Epithelial cell of proximal tubule (primary cell): Measurements from ENCODE around the gene RASGRF1. TPM values are rescaled to one million over a fixed set of nuclear protein-coding genes. Genes with fewer than 3 reads are reported as not detected.

Experiments used
- DNase-seq: peaks from one replicate; pipeline ENCODE4 v3.0.0-alpha.2; 2011; ENCODE audit warnings: low read depth
- H3K4me3 ChIP-seq: 2 replicates; pipeline ENCODE4 v1.5.1; 2011; ENCODE audit warnings: low read depth, mild to moderate bottlenecking, low read length
- total RNA-seq: library from RNA; depleted of rRNA; stranded (reverse); fragments of >200 nt; gene quantifications from 2 replicates; pipeline ENCODE4 v1.2.3, GENCODE V29; 2015
- TF ChIP-seq, protein P1 (sequence below): conservative IDR thresholded peaks from 2 replicates; pipeline ENCODE4 v1.5.1; 2012; ENCODE audit warnings: low read depth, mild to moderate bottlenecking, low read length

The RASGRF1 gene
- total RNA-seq, 1 donor from 2014 or later, result 5.9 TPM

DNA sequence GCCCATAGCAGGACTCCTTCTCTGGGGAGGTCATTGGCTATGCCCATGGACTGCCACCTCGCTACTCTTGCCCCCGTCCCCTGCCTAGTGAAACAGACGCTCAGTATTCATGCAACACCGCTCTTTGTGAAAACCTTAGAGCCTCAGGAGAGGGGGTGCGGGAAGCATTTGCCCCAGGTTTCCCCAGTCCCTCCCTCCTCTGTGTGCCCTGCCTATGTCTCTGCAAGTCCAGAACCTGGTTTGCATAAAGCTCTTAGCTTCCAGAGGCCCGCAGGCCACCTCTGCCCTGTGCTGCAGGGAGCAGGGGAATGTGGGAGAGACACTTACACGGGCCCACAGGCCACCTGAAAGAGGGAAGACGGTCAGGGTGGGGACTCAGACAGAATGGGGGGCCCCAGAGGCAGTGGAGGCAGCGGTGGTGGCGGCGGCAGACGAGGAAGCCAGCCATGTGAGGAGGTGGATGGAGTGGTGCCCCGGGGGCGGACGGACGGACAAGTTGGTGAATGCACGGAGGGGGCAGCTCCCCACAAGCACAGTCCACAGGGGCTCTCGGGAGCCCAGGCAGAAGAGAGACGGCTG is 111.9 kb downstream of the RASGRF1 start:
- no peak for DNase-seq
- no peak overlapping the region for H3K4me3 ChIP-seq
- TF ChIP-seq, protein P1, sequence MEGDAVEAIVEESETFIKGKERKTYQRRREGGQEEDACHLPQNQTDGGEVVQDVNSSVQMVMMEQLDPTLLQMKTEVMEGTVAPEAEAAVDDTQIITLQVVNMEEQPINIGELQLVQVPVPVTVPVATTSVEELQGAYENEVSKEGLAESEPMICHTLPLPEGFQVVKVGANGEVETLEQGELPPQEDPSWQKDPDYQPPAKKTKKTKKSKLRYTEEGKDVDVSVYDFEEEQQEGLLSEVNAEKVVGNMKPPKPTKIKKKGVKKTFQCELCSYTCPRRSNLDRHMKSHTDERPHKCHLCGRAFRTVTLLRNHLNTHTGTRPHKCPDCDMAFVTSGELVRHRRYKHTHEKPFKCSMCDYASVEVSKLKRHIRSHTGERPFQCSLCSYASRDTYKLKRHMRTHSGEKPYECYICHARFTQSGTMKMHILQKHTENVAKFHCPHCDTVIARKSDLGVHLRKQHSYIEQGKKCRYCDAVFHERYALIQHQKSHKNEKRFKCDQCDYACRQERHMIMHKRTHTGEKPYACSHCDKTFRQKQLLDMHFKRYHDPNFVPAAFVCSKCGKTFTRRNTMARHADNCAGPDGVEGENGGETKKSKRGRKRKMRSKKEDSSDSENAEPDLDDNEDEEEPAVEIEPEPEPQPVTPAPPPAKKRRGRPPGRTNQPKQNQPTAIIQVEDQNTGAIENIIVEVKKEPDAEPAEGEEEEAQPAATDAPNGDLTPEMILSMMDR, result no peak

DNA sequence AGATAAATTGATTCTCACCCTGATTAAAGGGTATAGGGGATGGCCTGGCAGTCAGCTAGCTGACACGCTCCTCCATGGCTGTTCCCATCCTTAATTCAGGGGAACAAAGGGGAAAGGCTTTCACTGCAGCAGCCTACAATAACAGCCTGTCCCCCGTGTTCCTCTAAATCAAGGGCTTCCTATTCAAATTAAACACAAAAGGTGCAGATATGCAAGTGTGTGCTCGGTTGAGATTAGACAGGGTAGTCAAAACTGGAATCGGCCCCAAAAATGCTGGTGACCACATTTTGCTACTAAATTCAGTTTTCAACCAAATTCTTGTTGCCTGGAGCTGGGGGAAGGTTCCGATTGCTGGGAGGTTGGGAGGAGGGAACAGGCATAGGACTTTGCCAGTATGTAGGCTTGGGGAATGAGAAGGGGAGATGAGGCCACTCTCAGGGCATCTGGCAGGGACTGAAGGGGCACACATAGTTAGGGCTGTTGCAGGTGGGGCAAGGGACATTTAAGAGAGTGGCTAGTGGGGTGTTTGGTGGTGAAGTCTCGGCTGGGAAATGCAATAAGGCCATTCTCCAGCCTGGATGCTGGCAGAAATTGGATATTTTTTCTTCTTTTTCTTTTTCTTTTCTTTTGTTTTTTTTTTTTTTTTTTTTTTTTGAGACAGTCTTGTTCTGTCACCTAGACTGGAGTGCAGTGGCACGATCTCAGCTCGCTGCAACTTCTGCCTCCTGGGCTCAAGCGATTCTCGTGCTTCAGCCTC is 112.8 kb downstream of the RASGRF1 start:
- H3K4me3 ChIP-seq, result no peak overlapping the region
- DNase-seq, result no peak
- TF ChIP-seq, protein P1, result no peak

DNA sequence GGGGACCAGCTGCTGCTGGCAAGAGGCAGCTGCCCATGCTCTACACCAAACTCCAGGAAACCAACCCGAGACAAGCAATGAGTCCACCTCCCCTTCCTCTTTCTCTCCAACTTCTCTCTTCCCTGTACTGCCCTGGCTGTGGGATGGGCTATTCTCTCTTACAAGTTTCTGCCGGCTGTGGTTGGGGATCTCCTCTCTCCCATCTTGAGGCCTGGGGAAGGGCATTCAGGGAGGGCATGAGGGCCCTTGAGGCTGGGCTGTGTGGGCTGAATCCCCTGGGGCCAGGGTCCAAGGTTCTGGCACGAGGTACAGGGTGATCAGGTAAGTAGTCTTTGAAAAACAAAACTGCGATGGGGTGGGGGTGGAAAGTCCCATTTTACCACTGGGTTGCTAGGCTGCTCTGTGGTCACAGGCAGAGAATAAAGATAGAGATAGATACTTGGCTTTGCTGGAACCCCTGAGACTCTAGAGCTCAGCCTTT is 113.4 kb downstream of the RASGRF1 start:
- H3K4me3 ChIP-seq, result no peak overlapping the region
- TF ChIP-seq, protein P1, result no peak
- no peak for DNase-seq

DNA sequence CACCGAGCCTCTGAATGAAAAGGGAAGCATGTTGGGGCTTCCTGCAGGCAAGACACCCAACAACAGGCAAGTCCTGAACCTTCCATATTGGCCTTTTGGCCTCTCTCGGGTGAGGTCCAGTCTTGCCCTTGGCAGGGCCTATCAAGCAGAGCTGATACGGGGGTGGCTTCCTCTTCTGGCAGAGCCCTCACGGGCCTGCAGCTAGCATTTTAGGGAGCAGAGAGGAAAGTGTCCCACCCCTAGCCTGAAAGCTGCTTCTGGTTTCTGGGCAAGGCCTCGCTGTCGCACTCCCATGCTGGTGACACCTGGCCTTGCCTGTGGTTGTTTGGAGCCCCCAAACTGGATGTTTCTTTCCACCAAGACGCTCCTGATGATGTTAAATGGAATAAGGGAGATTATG is 113.9 kb downstream of the RASGRF1 start:
- no peak for DNase-seq
- TF ChIP-seq, protein P1, result no peak
- no peak overlapping the region for H3K4me3 ChIP-seq

DNA sequence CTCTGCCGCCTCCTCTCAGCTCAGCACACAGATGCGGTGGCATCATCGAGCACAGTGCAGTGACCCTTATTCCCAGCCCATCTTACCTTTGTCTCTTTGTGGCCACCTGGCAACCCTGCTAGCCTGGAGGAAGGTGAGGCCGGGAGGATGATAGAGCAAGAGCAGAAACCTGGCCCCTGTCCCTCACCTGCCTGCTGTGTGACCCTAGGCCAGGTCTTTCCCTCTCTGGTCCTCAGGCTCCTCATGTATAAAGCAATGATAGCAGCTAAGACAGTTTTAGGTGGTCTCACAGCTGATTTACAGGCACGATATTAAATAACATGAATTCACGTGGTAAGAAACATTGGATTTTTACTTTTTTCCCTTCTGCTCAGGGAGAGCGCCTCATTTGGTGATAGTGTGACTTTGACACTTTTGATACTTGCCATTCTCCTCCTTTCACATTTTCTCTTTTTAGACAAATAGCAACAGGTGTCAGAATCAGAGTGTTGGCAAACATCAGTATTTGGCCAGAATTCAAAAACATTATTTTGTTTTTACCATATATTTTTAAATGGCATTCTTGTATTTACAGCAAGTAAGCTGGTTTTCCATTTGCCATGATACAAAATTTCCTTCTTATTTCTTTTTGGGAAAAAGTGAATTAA is 116.2 kb downstream of the RASGRF1 start:
- no peak overlapping the region for H3K4me3 ChIP-seq
- no peak for DNase-seq
- TF ChIP-seq, protein P1, result no peak

DNA sequence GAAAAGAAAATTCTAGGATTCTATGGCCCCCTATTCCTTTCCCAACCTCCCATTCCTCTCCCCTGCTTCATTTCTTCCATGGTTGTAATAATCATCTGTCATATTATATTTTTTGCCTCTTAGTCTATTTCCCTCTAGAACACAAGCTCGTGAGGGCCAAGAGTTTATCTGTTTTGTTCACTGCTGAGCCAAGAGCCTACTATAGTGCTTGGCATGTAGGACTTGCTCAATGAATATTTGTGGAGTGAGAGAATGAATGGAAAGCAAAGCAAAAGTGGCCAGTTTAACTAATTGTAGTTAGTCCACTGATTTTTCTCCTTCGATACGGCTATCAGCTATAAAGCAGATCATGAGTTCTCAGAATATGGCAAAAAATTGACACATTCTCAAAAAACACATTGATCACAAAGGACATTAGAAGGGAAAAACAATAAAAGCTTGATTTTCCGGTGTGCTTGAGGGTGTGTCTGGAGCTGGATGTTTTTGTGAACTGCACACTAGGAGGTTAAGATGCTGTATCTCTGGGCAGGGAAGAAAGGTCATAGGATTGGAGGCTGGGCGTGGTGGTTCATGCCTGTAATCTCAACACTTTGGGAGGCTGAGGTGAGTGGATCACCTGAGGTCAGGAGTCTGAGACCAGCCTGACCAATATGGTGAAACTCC is 120.8 kb downstream of the RASGRF1 start:
- no peak for DNase-seq
- H3K4me3 ChIP-seq, result no peak overlapping the region
- TF ChIP-seq, protein P1, result no peak
